ENCODE results near the gene ZNF529. TPM values are rescaled to one million over a fixed set of nuclear protein-coding genes. Genes with fewer than 3 reads are reported as not detected.

ZNF529 gene
- polyA plus RNA-seq, 4 donors: 23.9 to 28.4 (median 24.7) TPM

DNA sequence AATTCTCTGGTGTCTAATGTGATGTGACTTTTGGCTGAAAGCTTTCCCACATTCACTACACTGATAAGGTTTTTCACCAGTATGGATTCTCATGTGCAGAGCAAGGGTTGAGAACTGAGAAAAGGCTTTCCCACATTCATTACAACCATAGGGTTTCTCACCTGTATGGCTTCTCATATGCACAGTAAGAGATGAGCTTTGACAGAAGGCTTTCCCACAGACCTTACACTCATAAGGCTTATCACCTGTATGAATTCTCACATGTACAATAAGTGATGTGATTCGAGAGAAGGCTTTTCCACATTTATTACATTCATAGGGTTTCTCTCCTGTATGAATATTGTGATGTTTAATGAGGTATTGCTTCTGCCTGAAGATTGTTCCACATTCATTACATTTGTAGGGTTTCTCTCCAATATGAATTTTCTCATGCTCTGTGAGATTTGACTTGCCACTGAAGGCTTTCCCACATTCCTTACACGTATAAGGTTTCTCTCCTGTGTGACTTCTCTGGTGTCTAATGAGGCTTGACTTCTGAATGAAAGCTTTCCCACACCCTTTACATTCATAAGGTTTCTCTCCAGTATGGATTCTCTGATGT is 59.0 kb downstream of the ZNF529 start:
- no peak for DNase-seq (ENCODE audit: low read depth in 4 of 4, low spot score in 3 of 4)

DNA sequence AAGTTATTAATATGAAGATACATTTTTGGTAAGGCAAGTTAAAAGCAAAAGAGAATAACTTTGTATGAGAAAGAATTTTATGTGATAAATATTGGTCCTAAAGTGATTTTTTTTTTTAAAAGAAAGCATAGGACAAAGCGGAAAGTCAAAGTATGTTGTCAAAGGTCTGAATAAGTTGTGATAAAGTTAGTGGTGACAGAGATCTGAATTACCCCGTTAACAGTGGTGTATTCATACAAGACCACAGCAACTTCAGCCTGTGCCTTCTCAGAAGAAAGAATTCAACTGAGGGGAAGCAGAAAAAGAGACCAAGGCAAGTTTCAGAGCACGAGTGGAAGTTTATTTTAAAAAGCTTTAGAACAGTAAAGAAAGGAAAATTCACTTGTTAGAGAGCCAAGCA is 64.8 kb downstream of the ZNF529 start:
- DNase-seq (ENCODE audit: low read depth in 4 of 4, low spot score in 3 of 4): no peak

DNA sequence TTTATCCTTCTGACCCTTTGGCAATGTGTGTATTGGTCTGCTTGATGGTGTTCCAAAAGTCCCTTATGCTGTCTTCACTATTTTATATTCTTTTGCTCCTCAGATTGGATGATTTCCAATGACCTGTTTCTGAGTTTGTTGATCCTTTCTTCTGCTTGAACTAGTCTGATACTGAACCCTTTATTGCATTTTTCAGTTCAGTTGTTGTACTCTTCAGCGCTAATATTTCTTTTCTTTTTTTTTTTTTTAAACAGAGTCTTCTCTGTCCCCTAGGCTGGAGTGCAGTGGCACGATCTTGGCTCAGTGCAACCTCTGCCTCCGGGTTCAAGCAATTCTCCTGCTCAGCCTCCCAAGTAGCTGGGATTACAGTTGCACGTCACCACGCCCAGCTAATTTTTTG is 71.1 kb downstream of the ZNF529 start:
- DNase-seq (ENCODE audit: low read depth in 4 of 4, low spot score in 3 of 4): no peak

DNA sequence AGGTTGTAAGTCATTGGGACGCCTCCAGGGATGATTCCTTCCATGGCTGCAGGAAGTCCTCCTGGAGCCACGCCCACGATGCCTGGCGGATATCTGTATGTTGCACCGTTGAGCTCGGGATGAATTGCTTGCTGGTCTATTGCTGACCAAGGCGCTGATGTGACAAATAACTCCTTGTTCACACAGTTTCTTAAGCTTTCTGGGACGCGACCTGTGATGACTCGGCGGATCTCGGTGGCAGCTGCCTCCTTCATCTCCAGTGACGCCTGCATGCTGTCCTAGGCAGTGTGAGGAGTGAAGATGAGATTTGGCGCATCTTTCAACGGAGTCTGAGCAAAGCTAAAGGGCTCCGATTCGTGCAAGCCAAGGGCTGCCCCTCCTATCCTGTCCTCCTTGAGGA is 76.1 kb downstream of the ZNF529 start:
- no peak for DNase-seq (ENCODE audit: low read depth in 4 of 4, low spot score in 3 of 4)

Other genes starting within 250 kb of the ZNF529 start
- gene ZFP14, start 194.1 kb downstream of the ZNF529 start, polyA plus RNA-seq (ENCODE audit: insufficient read length in 4 of 4): 10 to 100 TPM in 3 of 4 donors, 1 to 10 TPM in 1; 9.4 to 14.0 (median 13.4) TPM
- 10 to 100 TPM; 14.2 to 17.7 (median 14.7) TPM for gene ZFP82, start 154.6 kb downstream of the ZNF529 start, polyA plus RNA-seq (ENCODE audit: insufficient read length in 4 of 4)
- 10 to 100 TPM; 16.8 to 18.3 (median 17.3) TPM for gene ZNF566, start 83.7 kb downstream of the ZNF529 start, polyA plus RNA-seq (ENCODE audit: insufficient read length in 4 of 4)
- 10 to 100 TPM; 30.9 to 40.4 (median 33.7) TPM for gene ZNF260, start 45.0 kb downstream of the ZNF529 start, polyA plus RNA-seq (ENCODE audit: insufficient read length in 4 of 4)
- 1 to 10 TPM; 6.0 to 8.9 (median 8.1) TPM for gene ZNF382, start 32.0 kb upstream of the ZNF529 start, polyA plus RNA-seq (ENCODE audit: insufficient read length in 4 of 4)
- gene ZNF461, start 93.5 kb upstream of the ZNF529 start, polyA plus RNA-seq (ENCODE audit: insufficient read length in 4 of 4): 10 to 100 TPM; 11.8 to 13.6 (median 12.7) TPM
- gene ZNF567, start 114.3 kb upstream of the ZNF529 start, polyA plus RNA-seq (ENCODE audit: insufficient read length in 4 of 4): 10 to 100 TPM; 10.9 to 16.9 (median 13.9) TPM
- gene ZNF850, start 199.5 kb upstream of the ZNF529 start, polyA plus RNA-seq (ENCODE audit: insufficient read length in 4 of 4): 1 to 10 TPM; 2.7 to 3.2 (median 3.2) TPM